ENCODE data around the gene SPACA1.

The SPACA1 gene

GRCh38 chr6:88089708-88090107, 42.1 kb downstream of the SPACA1 start:
- in situ Hi-C loops (cut with MboI; ENCODE audit: low sequenced_read_pairs), result no loop called here

- in situ Hi-C loops (cut with MboI; ENCODE audit: low sequenced_read_pairs), result no loop called here
Observed at GRCh38 chr6:88105741-88106340, 58.2 kb downstream of the SPACA1 start.

GRCh38 chr6:88107241-88107640, 59.6 kb downstream of the SPACA1 start:
- in situ Hi-C loops (cut with MboI; ENCODE audit: low sequenced_read_pairs), result no loop called here

- in situ Hi-C loops (cut with MboI; ENCODE audit: low sequenced_read_pairs), result no loop called here
Observed at GRCh38 chr6:88111991-88112390, 64.3 kb downstream of the SPACA1 start.

GRCh38 chr6:88114838-88115237, 67.2 kb downstream of the SPACA1 start:
- in situ Hi-C loops (cut with MboI; ENCODE audit: low sequenced_read_pairs), result no loop called here

GRCh38 chr6:88115307-88115706, 67.7 kb downstream of the SPACA1 start:
- in situ Hi-C loops (cut with MboI; ENCODE audit: low sequenced_read_pairs), result no loop called here

GRCh38 chr6:88116276-88116675, 68.6 kb downstream of the SPACA1 start:
- in situ Hi-C loops (cut with MboI; ENCODE audit: low sequenced_read_pairs), result no loop called here
